ENCODE data around the gene ZNF91.
"Not testable (repeated sequence)": the region's sequence is repeated elsewhere in the genome, so short reads cannot be mapped to it uniquely, and the experiment has no call there.

- not testable (repeated sequence) for TF ChIP-seq EP300 (conservative IDR thresholded peaks at IDR 0.05; ENCODE audit: poor library complexity, severe bottlenecking); TAF1 (IDR thresholded peaks at IDR 0.05; ENCODE audit: low read depth); POLR2AphosphoS5 (IDR thresholded peaks at IDR 0.05)
Observed at GRCh38 chr19:23289966-23290365, 105.3 kb downstream of the ZNF91 start.
